ENCODE measurements around the gene NEK6. TPM values are rescaled to one million over a fixed set of nuclear protein-coding genes. Genes with fewer than 3 reads are reported as not detected.

The NEK6 gene
- total RNA-seq, 4 donors from 2014 or later: 14.1 to 21.9 (median 15.1) TPM

GRCh38 chr9:124218438-124218982 is 39.2 kb upstream of the NEK6 start:
- H3K9me3 ChIP-seq: no peaks in the 10 kb centered on the region
- H3K4me3 ChIP-seq: no peak overlapping the region
- no peaks in the 10 kb centered on the region for H3K36me3 ChIP-seq
- TF ChIP-seq POLR2AphosphoS5 (IDR thresholded peaks at IDR 0.05): no peak
- no peak for TF ChIP-seq EP300 (IDR thresholded peaks at IDR 0.05)
- TF ChIP-seq POLR2A (IDR thresholded peaks at IDR 0.05; ENCODE audit: low read depth): no peak
- TF ChIP-seq, protein P1, sequence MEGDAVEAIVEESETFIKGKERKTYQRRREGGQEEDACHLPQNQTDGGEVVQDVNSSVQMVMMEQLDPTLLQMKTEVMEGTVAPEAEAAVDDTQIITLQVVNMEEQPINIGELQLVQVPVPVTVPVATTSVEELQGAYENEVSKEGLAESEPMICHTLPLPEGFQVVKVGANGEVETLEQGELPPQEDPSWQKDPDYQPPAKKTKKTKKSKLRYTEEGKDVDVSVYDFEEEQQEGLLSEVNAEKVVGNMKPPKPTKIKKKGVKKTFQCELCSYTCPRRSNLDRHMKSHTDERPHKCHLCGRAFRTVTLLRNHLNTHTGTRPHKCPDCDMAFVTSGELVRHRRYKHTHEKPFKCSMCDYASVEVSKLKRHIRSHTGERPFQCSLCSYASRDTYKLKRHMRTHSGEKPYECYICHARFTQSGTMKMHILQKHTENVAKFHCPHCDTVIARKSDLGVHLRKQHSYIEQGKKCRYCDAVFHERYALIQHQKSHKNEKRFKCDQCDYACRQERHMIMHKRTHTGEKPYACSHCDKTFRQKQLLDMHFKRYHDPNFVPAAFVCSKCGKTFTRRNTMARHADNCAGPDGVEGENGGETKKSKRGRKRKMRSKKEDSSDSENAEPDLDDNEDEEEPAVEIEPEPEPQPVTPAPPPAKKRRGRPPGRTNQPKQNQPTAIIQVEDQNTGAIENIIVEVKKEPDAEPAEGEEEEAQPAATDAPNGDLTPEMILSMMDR (IDR thresholded peaks at IDR 0.05): no peak
- intact Hi-C loops (cut with DNase I): no loop called here
- 80% methylated on average over 10 of the region's 10 CpGs for WGBS
- peaks cover 31 to 88% (median 58%) of the 10 kb centered on the region in 4 donors for H3K4me1 ChIP-seq
- H3K27ac ChIP-seq (replicated peaks in 1 of 4): peak overlapping the region in 2 of 4 donors; percentile 31 to 33
- DNase-seq (ENCODE audit: extremely low spot score): no peak
- H3K27me3 ChIP-seq: peaks cover 0 to 6% (median 0%) of the 10 kb centered on the region in 4 donors

GRCh38 chr9:124218987-124219461 is 38.7 kb upstream of the NEK6 start:
- DNase-seq (ENCODE audit: extremely low spot score): no peak
- Histone ChIP-seq H3K27ac (replicated peaks in 1 of 4) (peak overlapping the region in 2 of 4 donors; percentile 30 to 31), H3K27me3 (peaks cover 0 to 6% (median 0%) of the 10 kb centered on the region in 4 donors), H3K4me1 (peaks cover 31 to 87% (median 60%) of the 10 kb centered on the region in 4 donors), H3K4me3 (no peak overlapping the region), H3K9me3 (no peaks in the 10 kb centered on the region), H3K36me3 (no peaks in the 10 kb centered on the region)
- WGBS: 63% methylated on average over 2 of the region's 2 CpGs
- intact Hi-C loops (cut with DNase I): no loop called here
- TF ChIP-seq POLR2A (IDR thresholded peaks at IDR 0.05; ENCODE audit: low read depth) (no peak), EP300 (IDR thresholded peaks at IDR 0.05) (no peak), POLR2AphosphoS5 (IDR thresholded peaks at IDR 0.05) (no peak)
- TF ChIP-seq, protein P1 (IDR thresholded peaks at IDR 0.05): no peak

DNA sequence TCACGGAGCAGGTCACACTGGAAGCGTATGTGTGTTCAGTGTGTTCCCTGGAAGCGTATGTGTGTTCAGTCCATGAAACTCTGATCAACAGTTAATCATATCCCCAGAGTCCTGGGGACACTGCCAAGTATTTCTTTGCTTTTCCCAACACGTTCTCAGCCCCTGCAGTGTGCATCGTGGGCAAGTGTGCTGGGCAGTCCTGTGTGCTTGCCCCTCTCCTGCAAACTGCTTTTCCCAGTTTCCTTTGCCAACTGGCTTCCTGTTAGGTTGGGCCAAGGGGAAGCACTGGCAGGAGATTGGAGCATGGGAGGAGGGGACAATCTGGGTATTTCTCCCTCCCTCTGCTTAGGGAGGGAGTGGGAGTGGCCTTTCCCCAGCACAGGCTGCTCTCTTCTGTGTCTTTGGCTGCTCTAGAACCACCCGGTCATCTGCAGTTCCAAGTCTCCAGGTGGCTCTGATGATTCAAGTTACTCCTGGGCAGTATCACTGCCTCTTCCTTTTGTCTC is 36.8 kb upstream of the NEK6 start:
- peak overlapping the region in 1 of 4 donors; percentile 10 for H3K4me3 ChIP-seq
- TF ChIP-seq POLR2A (IDR thresholded peaks at IDR 0.05; ENCODE audit: low read depth) (no peak), POLR2AphosphoS5 (IDR thresholded peaks at IDR 0.05) (peak; percentile 31 to 51)
- H3K27me3 ChIP-seq: no peaks in the 10 kb centered on the region
- H3K9me3 ChIP-seq: no peaks in the 10 kb centered on the region
- intact Hi-C loops (cut with DNase I): no loop called here
- no peaks in the 10 kb centered on the region for H3K36me3 ChIP-seq
- WGBS: 17% methylated on average over 5 of the region's 6 CpGs
- peaks cover 30 to 73% (median 53%) of the 10 kb centered on the region in 4 donors for H3K4me1 ChIP-seq
- H3K27ac ChIP-seq (replicated peaks in 1 of 4): peak overlapping the region in 3 of 4 donors; percentile 30 to 40 (median 35)
- DNase-seq (ENCODE audit: extremely low spot score): no peak

- peak overlapping the region in 1 of 4 donors; percentile 15 for H3K27ac ChIP-seq (replicated peaks in 1 of 4)
- no peaks in the 10 kb centered on the region for H3K27me3 ChIP-seq
- TF ChIP-seq, protein P1 (IDR thresholded peaks at IDR 0.05): no peak
- TF ChIP-seq POLR2A (IDR thresholded peaks at IDR 0.05; ENCODE audit: low read depth): no peak
- intact Hi-C loops (cut with DNase I): no loop called here
- H3K4me3 ChIP-seq: no peak overlapping the region
- no peaks in the 10 kb centered on the region for H3K36me3 ChIP-seq
- peaks cover 24 to 67% (median 47%) of the 10 kb centered on the region in 4 donors for H3K4me1 ChIP-seq
- 92% methylated on average over 3 of the region's 3 CpGs for WGBS
- DNase-seq (ENCODE audit: extremely low spot score): no peak
- H3K9me3 ChIP-seq: no peaks in the 10 kb centered on the region
Measured at GRCh38 chr9:124221676-124222075, 36.1 kb upstream of the NEK6 start.

DNA sequence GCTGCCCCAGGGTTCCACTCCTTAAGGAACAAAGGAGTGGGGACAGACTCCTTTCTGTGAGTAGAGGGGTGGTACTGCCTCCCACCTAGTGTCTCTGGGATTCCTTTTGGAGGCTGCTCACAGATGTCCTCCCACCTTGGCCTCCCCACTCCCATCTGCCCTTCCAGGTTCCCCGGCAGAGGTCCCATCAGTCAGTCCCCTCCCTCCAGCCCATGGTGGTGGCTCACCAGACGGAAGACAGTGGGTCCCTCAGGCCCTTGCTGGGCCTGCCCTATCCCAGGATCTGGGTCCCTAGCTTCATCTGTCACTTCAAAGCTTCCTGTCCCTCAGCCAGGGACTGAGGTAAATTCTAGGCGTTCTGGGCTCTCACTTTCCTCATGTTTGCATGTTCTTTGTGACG is 35.6 kb upstream of the NEK6 start:
- Histone ChIP-seq H3K27me3 (no peaks in the 10 kb centered on the region), H3K4me1 (peaks cover 23 to 64% (median 43%) of the 10 kb centered on the region in 4 donors), H3K36me3 (no peaks in the 10 kb centered on the region), H3K9me3 (no peaks in the 10 kb centered on the region), H3K4me3 (no peak overlapping the region), H3K27ac (replicated peaks in 1 of 4) (peak overlapping the region in 1 of 4 donors; percentile 7)
- intact Hi-C loops (cut with DNase I): no loop called here
- TF ChIP-seq, protein P1 (IDR thresholded peaks at IDR 0.05): no peak
- no peak for TF ChIP-seq POLR2A (IDR thresholded peaks at IDR 0.05; ENCODE audit: low read depth)
- TF ChIP-seq POLR2AphosphoS5 (IDR thresholded peaks at IDR 0.05): no peak
- TF ChIP-seq EP300 (IDR thresholded peaks at IDR 0.05): no peak
- no peak for DNase-seq (ENCODE audit: extremely low spot score)
- 83% methylated on average over 3 of the region's 4 CpGs for WGBS

Measured in esophagus muscularis mucosa (tissue), 4 donors.